HAP-1 (cell line): ENCODE measurements around the gene ANKAR.
"Not testable (repeated sequence)": the region's sequence is repeated elsewhere in the genome, so short reads cannot be mapped to it uniquely, and the experiment has no call there.

ENCODE experiments used
- DNase-seq, 2 experiments: peaks; one replicate each; pipeline ENCODE4 v3.0.0-alpha.2; 2016 to 2020; ENCODE audit warnings: low spot score in 2 of 2
- H3K27me3 ChIP-seq: fragments of 250-450 bp; sonication (Bioruptor Pico); 2 replicates; pipeline ENCODE4 v1.5.1; 2020; ENCODE audit warnings: low read depth, mild to moderate bottlenecking, moderate library complexity
- H3K36me3 ChIP-seq: fragments of 250-450 bp; sonication (Bioruptor Pico); replicated peaks from 2 replicates; pipeline ENCODE4 v1.5.1; 2020; ENCODE audit warnings: mild to moderate bottlenecking
- H3K4me1 ChIP-seq: fragments of 250-450 bp; sonication (Bioruptor Pico); 2 replicates; pipeline ENCODE4 v1.5.1; 2020; ENCODE audit warnings: mild to moderate bottlenecking
- H3K4me3 ChIP-seq: fragments of 250-450 bp; sonication (Bioruptor Pico); 2 replicates; pipeline ENCODE4 v1.5.1; 2020; ENCODE audit warnings: mild to moderate bottlenecking, moderate library complexity
- H3K9me3 ChIP-seq: fragments of 250-450 bp; sonication (Bioruptor Pico); 2 replicates; pipeline ENCODE4 v1.5.1; 2020; ENCODE audit warnings: mild to moderate bottlenecking, moderate library complexity
- in situ Hi-C: fragments of 300-500 bp; cut with MboI; formaldehyde crosslinking; loops from 3 replicates; pipeline ENCODE4 v1.14.3; 2020; ENCODE audit warnings: low sequenced_read_pairs, inconsistent platforms, mixed read lengths

Gene ANKAR

DNA sequence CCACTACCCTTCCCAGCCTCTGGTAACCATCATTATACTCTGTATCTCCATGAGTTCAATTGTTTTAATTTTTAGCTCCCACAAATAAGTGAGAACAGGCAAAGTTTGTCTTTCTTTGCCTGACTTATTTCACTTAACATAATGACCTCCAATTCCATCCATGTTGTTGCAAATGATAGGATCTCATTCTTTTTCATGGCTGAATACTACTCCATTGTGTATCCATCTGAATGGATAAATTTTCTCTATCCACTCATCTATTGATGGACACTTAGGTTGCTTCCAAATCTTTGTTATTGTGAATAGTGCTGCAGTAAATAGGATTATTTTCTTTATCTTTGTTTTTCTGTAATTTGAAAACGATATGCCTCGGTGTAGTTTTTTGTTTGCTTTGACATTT, 26.2 kb downstream of the ANKAR start:
- Histone ChIP-seq H3K36me3 (no peaks in the 10 kb centered on the region), H3K4me3 (no peak overlapping the region), H3K27me3 (no peaks in the 10 kb centered on the region), H3K9me3 (no peaks in the 10 kb centered on the region), H3K4me1 (no peaks in the 10 kb centered on the region)
- DNase-seq = no peak
- in situ Hi-C loops = no loop called here

DNA sequence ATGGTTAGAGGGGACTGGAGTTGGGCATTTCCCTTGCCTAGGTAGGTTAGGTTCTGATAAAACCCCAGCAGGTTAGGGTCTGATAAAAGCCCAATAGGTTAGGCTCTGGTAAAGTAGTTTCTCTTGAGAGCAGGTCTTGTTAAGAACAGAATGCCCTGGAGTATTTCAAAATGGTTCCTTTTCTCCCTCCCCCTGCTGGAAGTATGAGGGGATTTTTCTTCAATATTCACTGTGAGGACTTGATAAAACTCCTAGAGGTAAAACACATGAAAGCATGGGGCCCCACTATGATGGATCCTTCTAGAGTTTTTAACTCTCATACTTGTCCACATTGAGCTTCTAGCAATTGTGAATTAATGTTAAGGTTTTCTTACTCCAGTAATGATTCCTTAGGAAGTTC, 27.6 kb downstream of the ANKAR start:
- no peaks in the 10 kb centered on the region for H3K4me1 ChIP-seq
- H3K36me3 ChIP-seq = no peaks in the 10 kb centered on the region
- DNase-seq = no peak
- no peaks in the 10 kb centered on the region for H3K9me3 ChIP-seq
- no peaks in the 10 kb centered on the region for H3K27me3 ChIP-seq
- in situ Hi-C loops = no loop called here
- H3K4me3 ChIP-seq = no peak overlapping the region

GRCh38 chr2:189709501-189710221, 35.2 kb downstream of the ANKAR start:
- no peak for DNase-seq
- Histone ChIP-seq H3K4me3 (no peak overlapping the region), H3K27me3 (no peaks in the 10 kb centered on the region), H3K4me1 (no peaks in the 10 kb centered on the region), H3K36me3 (no peaks in the 10 kb centered on the region), H3K9me3 (no peaks in the 10 kb centered on the region)
- in situ Hi-C loops = no loop called here

DNA sequence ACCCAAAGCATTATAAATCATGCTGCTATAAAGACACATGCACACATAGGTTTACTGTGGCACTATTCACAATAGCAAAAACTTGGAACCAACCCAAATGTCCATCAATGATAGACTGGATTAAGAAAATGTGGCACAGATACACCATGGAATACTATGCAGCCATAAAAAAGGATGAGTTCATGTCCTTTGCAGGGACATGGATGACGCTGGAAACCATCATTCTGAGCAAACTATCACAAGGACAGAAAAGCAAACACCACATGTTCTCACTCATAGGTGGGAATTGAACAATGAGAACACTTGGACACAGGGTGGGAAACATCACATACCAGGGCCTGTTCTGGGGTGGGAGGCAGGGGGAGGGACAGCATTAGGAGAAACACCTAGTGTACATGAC, 43.1 kb downstream of the ANKAR start:
- H3K4me3 ChIP-seq, in situ Hi-C loops, DNase-seq, H3K36me3 ChIP-seq, H3K27me3 ChIP-seq, H3K4me1 ChIP-seq, H3K9me3 ChIP-seq: not testable (repeated sequence)

DNA sequence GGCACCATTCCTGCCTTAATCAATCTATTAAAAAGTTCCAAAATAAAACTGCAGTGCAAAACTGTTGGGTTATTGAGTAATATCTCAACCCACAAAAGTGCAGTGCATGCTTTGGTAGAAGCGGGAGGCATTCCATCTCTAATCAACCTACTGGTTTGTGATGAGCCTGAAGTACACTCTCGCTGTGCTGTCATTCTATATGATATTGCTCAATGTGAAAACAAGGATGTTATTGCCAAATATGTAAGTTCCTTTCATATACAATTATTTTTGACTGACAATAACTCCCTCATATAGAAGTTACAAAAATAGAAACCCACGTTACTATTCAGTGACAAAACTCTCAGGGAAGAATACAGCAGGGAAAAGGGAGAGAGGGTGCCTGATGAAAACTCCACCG, 45.1 kb downstream of the ANKAR start:
- no peak overlapping the region for H3K4me3 ChIP-seq
- DNase-seq = no peak
- in situ Hi-C loops = no loop called here
- H3K9me3 ChIP-seq = 0 out of 2 replicates have a peak, but pooled peaks cover 3% of the 10 kb centered on the region
- H3K4me1 ChIP-seq = no peaks in the 10 kb centered on the region
- H3K27me3 ChIP-seq = no peaks in the 10 kb centered on the region
- no peaks in the 10 kb centered on the region for H3K36me3 ChIP-seq

- Histone ChIP-seq H3K27me3 (no peaks in the 10 kb centered on the region), H3K9me3 (no peaks in the 10 kb centered on the region), H3K4me3 (no peak overlapping the region), H3K4me1 (no peaks in the 10 kb centered on the region), H3K36me3 (no peaks in the 10 kb centered on the region)
- no peak for DNase-seq
- in situ Hi-C loops = no loop called here
Observed at GRCh38 chr2:189723192-189723591, 48.7 kb downstream of the ANKAR start.
